ENCODE results near the gene DYRK2.

DNA sequence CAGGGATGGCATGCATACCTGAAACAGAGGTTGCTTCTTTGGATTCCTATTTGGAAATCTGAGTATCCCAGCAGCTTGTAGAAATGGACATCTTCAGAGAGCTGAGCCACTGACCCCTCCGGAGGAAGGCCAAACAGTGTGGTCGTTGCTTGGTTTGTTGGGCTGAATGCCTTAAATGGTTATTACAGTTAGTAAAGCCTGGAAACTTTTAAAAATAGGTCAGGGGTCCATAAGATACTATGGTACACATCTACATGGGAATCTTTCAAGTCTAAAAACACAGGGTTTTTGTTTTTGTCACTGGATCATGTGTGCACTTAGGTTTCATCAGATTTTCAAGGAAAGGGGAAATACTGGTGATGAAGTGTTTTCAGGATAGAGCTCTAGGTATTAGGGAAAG lies 7.7 kb downstream of the DYRK2 start:
- TF ChIP-seq, protein P1, sequence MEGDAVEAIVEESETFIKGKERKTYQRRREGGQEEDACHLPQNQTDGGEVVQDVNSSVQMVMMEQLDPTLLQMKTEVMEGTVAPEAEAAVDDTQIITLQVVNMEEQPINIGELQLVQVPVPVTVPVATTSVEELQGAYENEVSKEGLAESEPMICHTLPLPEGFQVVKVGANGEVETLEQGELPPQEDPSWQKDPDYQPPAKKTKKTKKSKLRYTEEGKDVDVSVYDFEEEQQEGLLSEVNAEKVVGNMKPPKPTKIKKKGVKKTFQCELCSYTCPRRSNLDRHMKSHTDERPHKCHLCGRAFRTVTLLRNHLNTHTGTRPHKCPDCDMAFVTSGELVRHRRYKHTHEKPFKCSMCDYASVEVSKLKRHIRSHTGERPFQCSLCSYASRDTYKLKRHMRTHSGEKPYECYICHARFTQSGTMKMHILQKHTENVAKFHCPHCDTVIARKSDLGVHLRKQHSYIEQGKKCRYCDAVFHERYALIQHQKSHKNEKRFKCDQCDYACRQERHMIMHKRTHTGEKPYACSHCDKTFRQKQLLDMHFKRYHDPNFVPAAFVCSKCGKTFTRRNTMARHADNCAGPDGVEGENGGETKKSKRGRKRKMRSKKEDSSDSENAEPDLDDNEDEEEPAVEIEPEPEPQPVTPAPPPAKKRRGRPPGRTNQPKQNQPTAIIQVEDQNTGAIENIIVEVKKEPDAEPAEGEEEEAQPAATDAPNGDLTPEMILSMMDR (conservative IDR thresholded peaks at IDR 0.05; ENCODE audit: low read depth, low read length): no peak
- no peak for TF ChIP-seq EZH2 (IDR thresholded peaks at IDR 0.05; ENCODE audit: low read length, unreplicated experiment)
- TF ChIP-seq EZH2phosphoT487 (IDR thresholded peaks at IDR 0.05; ENCODE audit: borderline replicate concordance, low read length): no peak
